Adrenal gland (tissue), 5 donors: ENCODE measurements around the gene ARPC1B.

Source experiments
- POLR2A ChIP-seq, 2 donors: fragments of 450-650 bp; IDR thresholded peaks; one replicate each; pipeline ENCODE4 v1.6.1; 2017; ENCODE audit warnings: antibody characterized with exemption in 2 of 2, mild to moderate bottlenecking in 2 of 2, moderate library complexity in 1 of 2
- TF ChIP-seq, protein P1 (sequence below), 6 experiments: fragments of 450-650 bp in 4 of 6; fragments of 200-600 bp in 2 of 6; sonication (generic) in 1 of 6; IDR thresholded peaks; 1 replicate in 5 of 6; 2 replicates in 1 of 6; pipeline versions ENCODE4 v1.5.1 to v1.8.0; 2016 to 2021; ENCODE audit warnings: antibody characterized with exemption in 6 of 6, mild to moderate bottlenecking in 2 of 6, moderate library complexity in 1 of 6
- donor health status: DM: no; HTN: no; CAD: no.

DNA sequence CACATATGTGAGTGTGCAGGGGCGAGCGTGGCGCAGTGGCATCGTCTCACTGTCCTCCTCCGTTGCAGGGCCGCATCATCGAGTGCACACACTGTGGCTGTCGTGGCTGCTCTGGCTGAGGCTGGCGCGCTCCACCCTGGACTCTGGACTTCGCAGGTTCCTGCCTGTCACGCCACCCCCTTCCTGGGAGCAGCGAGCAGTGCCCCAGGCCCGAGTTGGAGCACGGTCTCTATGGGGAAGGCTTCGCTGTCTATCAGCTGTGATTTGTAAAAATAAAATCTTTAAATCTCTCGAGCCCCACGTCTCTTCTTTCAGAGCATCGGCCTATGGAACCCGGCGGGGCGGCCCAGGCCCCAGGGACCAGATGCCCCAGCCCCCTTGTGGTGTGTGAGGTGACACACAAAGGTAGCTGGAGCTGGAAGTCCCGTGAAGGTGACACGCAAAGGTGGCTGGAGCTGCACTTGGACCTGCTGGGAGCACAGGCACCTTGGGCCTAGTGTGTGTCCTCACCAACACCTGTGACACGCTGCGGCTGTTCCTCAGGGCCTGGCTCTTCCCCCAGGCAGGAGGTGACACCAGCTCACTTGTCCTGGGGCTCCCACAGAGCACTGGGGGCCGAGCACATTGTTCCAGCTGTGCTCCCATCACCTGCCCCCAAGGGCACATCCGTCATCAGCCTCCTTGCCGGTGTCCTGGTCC lies 44.9 kb downstream of the ARPC1B start:
- TF ChIP-seq, protein P1, sequence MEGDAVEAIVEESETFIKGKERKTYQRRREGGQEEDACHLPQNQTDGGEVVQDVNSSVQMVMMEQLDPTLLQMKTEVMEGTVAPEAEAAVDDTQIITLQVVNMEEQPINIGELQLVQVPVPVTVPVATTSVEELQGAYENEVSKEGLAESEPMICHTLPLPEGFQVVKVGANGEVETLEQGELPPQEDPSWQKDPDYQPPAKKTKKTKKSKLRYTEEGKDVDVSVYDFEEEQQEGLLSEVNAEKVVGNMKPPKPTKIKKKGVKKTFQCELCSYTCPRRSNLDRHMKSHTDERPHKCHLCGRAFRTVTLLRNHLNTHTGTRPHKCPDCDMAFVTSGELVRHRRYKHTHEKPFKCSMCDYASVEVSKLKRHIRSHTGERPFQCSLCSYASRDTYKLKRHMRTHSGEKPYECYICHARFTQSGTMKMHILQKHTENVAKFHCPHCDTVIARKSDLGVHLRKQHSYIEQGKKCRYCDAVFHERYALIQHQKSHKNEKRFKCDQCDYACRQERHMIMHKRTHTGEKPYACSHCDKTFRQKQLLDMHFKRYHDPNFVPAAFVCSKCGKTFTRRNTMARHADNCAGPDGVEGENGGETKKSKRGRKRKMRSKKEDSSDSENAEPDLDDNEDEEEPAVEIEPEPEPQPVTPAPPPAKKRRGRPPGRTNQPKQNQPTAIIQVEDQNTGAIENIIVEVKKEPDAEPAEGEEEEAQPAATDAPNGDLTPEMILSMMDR (IDR thresholded peaks at IDR 0.05) = no peak
- no peak for TF ChIP-seq POLR2A (IDR thresholded peaks at IDR 0.05)
